Osteoblast (primary cell): ENCODE results near the gene ZBTB8A. TPM values are rescaled to one million over a fixed set of nuclear protein-coding genes. Genes with fewer than 3 reads are reported as not detected.

ENCODE experiments used
- DNase-seq: peaks from one replicate; pipeline ENCODE4 v3.0.0; 2011; ENCODE audit warnings: low spot score, mixed read lengths; ENCODE audit not compliant: insufficient read length; ENCODE audit errors: missing footprints
- H2AFZ ChIP-seq: 2 replicates; pipeline ENCODE4 v1.6.0; 2011; ENCODE audit warnings: mild to moderate bottlenecking, low read length
- H3K27ac ChIP-seq: 2 replicates; pipeline ENCODE4 v1.5.1; 2011; ENCODE audit warnings: mild to moderate bottlenecking, low read depth, low read length, moderate library complexity
- H3K27me3 ChIP-seq: 2 replicates; pipeline ENCODE4 v1.6.0; 2012; ENCODE audit warnings: mild to moderate bottlenecking, control low read depth, inconsistent platforms, low read length, moderate library complexity; ENCODE audit not compliant: insufficient read depth
- H3K36me3 ChIP-seq: 2 replicates; pipeline ENCODE4 v1.5.1; 2011; ENCODE audit warnings: mild to moderate bottlenecking, low read length, control low read depth, moderate library complexity; ENCODE audit not compliant: insufficient read depth
- H3K4me1 ChIP-seq: 2 replicates; pipeline ENCODE4 v1.5.1; 2011; ENCODE audit warnings: mild to moderate bottlenecking, low read length, control low read depth, moderate library complexity; ENCODE audit not compliant: insufficient read depth
- H3K4me2 ChIP-seq: 2 replicates; pipeline ENCODE4 v1.6.0; 2011; ENCODE audit warnings: mild to moderate bottlenecking, low read length; ENCODE audit not compliant: insufficient read depth
- H3K4me3 ChIP-seq: fragments of 200-600 bp; sonication (generic); 3 replicates; pipeline ENCODE4 v1.5.1; 2012; ENCODE audit warnings: mild to moderate bottlenecking, low read length, inconsistent platforms; ENCODE audit not compliant: insufficient read depth
- H3K79me2 ChIP-seq: 2 replicates; pipeline ENCODE4 v1.6.0; 2012; ENCODE audit warnings: mild to moderate bottlenecking, low read length, control low read depth, inconsistent platforms; ENCODE audit not compliant: insufficient read depth
- H3K9me3 ChIP-seq: 2 replicates; pipeline ENCODE4 v1.5.1; 2011; ENCODE audit warnings: low read depth, low read length, control low read depth
- H4K20me1 ChIP-seq: 2 replicates; pipeline ENCODE4 v1.6.0; 2012; ENCODE audit warnings: mild to moderate bottlenecking, low read length, control low read depth; ENCODE audit not compliant: insufficient read depth
- CTCF ChIP-seq: IDR thresholded peaks from 2 replicates; pipeline ENCODE4 v1.5.1; 2011; ENCODE audit warnings: mild to moderate bottlenecking, low read depth, low read length, moderate library complexity; ENCODE audit errors: extremely low read depth
- total RNA-seq: library from RNA; depleted of rRNA; stranded (reverse); fragments of >200 nt; gene quantifications from 2 replicates; pipeline ENCODE4 v1.2.3, GENCODE V29; 2012

ZBTB8A gene
- total RNA-seq, 1 donor = 9.8 TPM

- DNase-seq = no peak
These were observed 72.6 kb downstream of the ZBTB8A start for GRCh38 chr1:32611859-32612188.

DNA sequence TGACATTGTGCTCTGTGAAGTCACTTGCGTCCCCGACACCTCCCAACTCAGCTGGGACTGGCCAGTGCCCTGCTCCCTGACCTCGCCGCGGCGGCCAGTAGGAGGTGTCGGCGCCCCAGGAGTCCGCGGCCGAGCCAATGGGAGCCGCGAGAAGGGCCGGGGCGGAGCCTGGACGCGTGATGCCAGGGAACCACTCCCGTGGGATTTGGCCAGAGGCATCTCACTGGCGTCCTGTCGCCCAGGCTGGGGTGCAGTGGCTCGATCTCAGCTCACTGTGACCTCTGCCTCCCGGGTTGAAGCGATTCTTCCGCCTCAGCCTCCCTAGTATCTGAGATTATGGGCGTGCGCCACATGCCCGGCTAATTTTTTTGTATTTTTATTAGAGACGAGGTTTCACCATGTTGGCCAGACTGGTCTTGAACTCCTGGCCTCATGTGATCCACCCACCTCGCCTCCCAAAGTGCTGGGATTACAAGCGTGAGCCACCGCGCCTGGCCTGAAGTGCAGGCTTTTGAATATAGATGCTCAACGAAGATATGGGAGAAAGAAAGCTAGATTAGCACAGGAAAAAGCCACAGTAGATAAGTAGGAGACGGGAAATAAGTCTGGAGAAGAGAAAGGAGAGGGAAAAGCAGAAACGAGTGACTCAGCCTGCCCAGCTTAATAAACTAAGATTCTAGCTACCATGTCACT lies 73.1 kb downstream of the ZBTB8A start:
- Histone ChIP-seq H4K20me1 (no peaks in the 10 kb centered on the region), H3K27me3 (no peaks in the 10 kb centered on the region), H3K79me2 (no peaks in the 10 kb centered on the region), H3K9me3 (no peaks in the 10 kb centered on the region), H3K27ac (peak overlapping the region; percentile 36), H3K4me3 (peak overlapping the region; percentile 76), H3K4me1 (peaks cover 3% of the 10 kb centered on the region), H2AFZ (peak overlapping the region; percentile 86), H3K36me3 (no peaks in the 10 kb centered on the region), H3K4me2 (peak overlapping the region; percentile 89)
- DNase-seq = peak; percentile 97
- no peak for TF ChIP-seq CTCF

More at GRCh38 chr1:32611859-32612188, 72.6 kb downstream of the ZBTB8A start:
- Histone ChIP-seq H3K9me3 (no peaks in the 10 kb centered on the region), H3K4me2 (peak overlapping the region; percentile 89), H3K4me1 (peaks cover 3% of the 10 kb centered on the region), H2AFZ (peak overlapping the region; percentile 86), H3K79me2 (no peaks in the 10 kb centered on the region), H3K36me3 (no peaks in the 10 kb centered on the region), H4K20me1 (no peaks in the 10 kb centered on the region), H3K27me3 (no peaks in the 10 kb centered on the region), H3K27ac (peak overlapping the region; percentile 36), H3K4me3 (peak overlapping the region; percentile 76)
- no peak for TF ChIP-seq CTCF

GRCh38 chr1:32613472-32613871 lies 74.2 kb downstream of the ZBTB8A start:
- H3K4me3 ChIP-seq = no peak overlapping the region
- H3K79me2 ChIP-seq = no peaks in the 10 kb centered on the region
- no peak overlapping the region for H2AFZ ChIP-seq
- no peak overlapping the region for H3K4me2 ChIP-seq
- DNase-seq = no peak
- TF ChIP-seq CTCF = no peak
- peaks cover 3% of the 10 kb centered on the region for H3K4me1 ChIP-seq
- H3K9me3 ChIP-seq = no peaks in the 10 kb centered on the region
- no peaks in the 10 kb centered on the region for H4K20me1 ChIP-seq
- H3K27ac ChIP-seq = no peak overlapping the region
- no peaks in the 10 kb centered on the region for H3K27me3 ChIP-seq
- peaks cover 5% of the 10 kb centered on the region for H3K36me3 ChIP-seq

- H3K4me1 ChIP-seq = no peaks in the 10 kb centered on the region
- H4K20me1 ChIP-seq = no peaks in the 10 kb centered on the region
- no peaks in the 10 kb centered on the region for H3K27me3 ChIP-seq
- no peak overlapping the region for H3K27ac ChIP-seq
- H2AFZ ChIP-seq = no peak overlapping the region
- no peaks in the 10 kb centered on the region for H3K79me2 ChIP-seq
- TF ChIP-seq CTCF = no peak
- no peak overlapping the region for H3K4me3 ChIP-seq
- no peak overlapping the region for H3K4me2 ChIP-seq
- peaks cover 11% of the 10 kb centered on the region for H3K36me3 ChIP-seq
- no peaks in the 10 kb centered on the region for H3K9me3 ChIP-seq
- no peak for DNase-seq
These were observed 79.5 kb downstream of the ZBTB8A start for GRCh38 chr1:32618673-32619221.
